HG03342 (cell line): Measurements from ENCODE around the gene DLG5.

Source experiments
- ATAC-seq: cut with Tn5 transposase; IDR thresholded peaks from one replicate; pipeline ENCODE4 v1.9.1; 2021; ENCODE audit warnings: mild to moderate bottlenecking, moderate library complexity; ENCODE audit not compliant: unreplicated experiment

DLG5 gene

DNA sequence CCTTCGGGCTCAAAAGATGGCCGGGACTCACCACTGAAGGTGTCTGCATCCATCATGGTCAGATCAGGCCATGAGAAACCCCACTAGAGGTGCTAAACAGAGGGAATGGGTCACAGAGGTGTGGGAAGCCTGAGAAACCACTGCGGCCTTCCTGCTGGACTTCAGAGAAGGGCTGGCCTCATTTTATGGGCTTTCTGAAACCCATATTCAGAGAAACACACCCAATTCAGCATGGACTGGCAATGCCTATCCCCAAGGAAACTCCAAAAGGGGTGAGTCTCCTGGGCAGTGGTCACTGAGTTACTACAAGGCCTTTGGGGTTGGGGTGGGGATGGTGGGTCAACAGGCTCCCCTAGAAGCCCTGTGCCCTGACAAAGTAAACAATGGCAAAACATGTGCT is 58.0 kb downstream of the DLG5 start:
- ATAC-seq: no peak

DNA sequence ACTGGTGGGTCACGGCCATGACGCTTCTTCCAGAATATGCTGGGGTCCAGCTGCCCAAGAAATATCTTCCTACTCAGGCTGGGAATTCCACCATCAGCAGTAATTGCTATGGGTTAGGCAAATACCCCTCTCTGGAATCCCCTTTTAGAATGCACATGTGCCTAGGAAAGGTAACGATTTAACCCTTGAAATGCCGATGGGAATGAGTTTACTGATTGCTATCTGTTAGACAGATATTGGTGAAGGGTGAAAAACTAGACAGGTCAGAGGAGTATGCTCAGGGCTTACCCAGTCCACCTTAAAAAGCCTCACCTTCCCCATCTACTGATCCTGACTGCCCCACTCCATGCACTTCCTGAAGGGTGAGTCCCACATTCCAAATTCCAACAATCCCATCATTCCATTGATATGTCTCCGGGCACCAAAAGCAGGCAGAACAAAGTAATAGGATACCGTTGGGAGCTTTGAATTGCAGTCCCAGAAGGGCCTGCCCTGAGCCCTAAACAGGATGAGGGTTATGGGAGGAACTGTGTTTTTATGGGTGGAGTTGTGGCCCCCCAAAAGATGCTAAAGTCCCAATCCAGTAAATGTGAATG is 59.3 kb downstream of the DLG5 start:
- no peak for ATAC-seq

DNA sequence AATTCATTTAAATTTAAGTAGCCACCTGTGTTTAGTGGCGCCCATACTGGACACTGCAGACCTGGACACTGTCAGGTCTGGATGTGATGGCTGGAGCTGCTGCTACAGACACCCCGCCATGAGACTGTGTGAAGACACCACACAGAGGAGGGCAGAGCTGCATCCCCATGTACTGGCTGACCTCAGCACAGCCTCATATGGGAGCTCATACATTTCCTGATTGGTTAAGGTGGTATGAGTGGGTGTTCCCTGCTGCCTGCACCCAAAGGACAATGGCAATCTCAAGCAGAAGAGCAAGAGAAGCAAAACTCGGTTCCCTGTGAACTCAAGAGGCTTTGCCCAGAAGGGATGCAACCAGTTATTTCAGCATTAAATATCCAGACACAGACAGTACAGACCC is 60.0 kb downstream of the DLG5 start:
- no peak for ATAC-seq

DNA sequence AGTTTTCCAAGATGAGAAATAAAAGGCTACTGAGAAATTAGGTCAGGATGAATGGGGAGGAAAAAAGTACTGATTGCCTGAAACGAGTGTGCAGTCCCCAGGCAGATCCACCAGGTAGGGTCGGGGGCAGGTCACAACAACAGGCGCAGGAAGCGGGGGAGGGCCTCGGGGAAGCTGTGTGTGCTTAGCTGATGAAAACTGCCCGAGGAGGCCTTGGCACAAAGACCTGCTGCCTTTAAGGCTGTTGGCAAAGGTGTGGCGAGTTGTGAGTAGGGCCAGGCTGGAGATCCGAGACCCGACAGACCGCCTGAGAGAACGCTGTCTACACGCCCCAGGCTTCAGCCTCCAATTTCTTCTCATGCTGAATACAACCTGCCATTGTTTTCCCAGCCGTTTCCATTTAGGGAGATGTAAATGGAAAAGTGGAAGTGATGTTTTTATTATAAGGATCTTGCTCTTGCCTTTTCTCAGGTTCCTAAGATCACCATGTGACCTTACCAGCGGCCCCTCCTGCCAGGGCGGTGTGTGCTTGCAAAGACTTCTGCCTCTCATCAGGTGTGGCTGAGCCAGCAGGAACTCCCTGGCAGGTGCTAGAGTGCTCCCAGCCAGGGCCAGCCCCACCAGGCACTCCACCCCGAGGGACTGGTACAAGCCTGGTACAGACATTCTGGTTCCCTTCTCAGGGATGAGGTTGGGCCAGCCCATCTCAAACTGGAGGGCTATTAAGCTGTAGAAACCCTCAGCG is 60.8 kb downstream of the DLG5 start:
- no peak for ATAC-seq

DNA sequence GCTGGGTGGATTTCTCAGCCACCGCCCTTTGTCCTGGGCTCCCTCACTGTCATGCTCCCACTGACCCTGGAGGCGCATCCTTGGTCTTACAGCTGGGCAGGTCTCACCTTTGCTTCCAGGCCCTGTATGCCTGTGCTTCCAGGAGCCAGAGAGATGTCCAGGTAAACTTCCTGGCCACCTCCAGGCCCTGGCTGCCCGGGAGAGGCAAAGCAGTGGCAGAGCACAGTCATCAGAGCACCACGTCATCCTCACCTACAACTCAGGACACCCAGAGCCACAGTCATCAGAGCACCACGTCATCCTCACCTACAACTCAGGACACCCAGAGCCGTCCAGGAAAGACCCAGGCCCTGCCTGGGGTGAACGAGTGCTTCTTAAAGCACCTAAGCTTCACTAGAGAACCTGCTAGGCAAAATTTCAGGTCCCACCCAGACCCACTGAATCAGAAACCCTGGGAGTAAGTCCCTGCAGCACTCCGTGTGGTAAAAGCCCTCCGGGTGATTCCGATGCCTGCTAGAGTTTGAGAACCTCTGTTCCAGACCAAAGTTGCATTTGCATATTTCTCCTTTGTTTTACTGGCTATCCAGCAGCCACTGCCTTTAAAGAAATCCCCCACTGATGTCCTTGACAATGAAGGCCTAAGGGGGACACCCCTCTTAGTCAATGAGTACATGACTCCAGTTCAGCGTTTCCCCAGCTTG is 62.3 kb downstream of the DLG5 start:
- no peak for ATAC-seq

DNA sequence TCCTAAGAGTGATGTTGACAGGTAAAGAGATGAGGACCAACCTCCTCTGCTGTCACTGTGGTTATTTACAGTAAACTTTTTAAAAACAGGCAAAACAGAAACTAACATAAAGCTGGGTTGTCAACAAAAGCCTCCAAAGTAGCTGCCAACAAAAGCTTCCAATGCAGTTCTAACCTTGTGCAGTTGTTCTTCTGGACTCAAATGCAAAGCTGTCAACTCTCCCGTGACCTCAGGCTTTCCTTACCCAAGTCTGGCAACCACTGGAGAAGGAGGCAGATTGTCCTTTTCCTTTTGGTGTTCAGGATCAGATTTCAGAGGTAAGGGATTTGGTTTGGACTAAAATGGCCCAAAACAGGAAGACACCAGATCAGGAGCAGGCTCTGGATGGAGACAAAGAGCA is 63.1 kb downstream of the DLG5 start:
- no peak for ATAC-seq

DNA sequence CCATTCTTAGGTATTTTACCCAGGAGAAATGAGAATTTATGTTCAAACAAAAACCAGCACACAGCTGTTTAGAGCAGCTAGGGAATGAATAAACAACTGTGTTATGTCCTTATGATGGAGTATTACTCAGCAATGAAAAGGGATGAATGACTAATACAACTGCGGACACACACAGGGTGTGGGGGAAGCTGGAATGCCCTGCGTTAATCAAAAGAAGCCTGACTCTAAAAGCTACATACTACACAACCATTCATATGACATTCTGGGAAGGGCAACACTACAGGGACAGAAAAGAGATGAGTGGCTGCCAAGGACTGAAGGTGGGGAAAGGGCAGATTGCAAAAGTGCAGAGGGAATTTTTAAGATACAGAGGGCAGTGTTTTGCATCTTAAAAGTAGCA is 64.0 kb downstream of the DLG5 start:
- no peak for ATAC-seq

DNA sequence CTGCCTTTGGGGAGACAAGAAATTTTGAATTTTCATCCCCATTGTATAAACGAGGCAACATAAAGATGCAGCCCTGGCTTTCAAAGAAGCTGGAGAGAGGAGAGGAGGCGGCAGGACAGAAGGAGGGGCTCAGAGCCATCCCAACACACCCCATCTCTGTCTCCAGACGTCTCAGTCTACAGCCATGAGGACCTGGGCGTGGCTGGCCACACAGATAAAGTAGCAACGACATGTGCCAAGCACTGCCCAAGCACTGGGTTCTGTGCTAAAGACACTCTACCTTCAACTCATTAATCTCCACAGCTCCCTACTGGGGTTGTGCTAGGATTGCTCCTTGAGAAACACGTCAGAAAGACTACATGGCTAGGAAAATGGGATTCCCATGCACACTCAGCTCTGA is 65.2 kb downstream of the DLG5 start:
- no peak for ATAC-seq

DNA sequence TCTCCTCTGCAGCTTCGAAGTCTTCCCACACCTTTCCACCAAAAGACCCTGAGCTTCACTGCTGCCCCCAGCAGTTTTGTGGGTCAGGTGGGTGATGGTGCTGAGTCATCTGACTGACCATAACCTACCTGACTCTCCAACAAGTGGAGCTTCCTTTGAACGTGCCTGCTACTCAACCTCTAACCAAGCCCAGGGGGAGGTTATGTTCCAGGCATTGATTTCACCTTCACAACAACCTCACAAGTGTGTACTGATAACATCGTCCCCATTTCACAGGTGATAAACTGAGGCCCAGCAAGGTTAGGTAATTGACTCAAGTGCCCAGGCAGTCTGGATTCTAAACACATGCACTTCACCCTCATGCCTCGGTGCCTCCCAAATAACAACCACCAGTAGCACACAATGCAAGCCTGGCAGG is 66.7 kb downstream of the DLG5 start:
- no peak for ATAC-seq

DNA sequence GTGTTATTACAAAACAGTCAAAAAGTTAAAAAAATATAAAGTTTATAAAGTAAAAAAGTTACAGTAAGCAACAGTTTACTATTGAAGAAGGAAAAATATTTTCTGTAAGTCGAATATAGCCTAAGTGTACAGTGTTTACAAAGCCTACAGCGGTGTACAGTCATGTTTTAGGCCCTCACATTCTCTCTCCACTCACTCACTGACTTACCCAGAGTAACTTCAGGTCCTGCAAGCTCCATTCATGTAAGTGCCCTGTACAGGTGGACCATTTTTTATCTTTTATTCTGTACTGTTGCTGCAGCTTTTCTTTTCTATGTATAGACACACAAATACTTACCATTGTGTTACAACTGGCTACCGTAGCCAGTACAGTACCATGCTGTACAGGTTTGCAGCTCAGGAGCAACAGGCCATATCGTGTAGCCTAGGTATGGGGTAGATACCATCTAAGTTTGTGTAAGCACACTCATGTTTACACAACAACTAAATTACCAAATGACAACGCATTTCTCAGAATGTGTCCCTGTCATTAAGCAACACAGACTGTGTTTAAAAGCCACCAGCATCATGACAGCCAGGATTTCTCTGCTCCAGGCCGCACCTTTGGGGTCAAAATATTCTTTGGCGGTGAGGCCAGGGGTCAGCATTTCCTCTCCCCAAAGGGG is 67.2 kb downstream of the DLG5 start:
- no peak for ATAC-seq

DNA sequence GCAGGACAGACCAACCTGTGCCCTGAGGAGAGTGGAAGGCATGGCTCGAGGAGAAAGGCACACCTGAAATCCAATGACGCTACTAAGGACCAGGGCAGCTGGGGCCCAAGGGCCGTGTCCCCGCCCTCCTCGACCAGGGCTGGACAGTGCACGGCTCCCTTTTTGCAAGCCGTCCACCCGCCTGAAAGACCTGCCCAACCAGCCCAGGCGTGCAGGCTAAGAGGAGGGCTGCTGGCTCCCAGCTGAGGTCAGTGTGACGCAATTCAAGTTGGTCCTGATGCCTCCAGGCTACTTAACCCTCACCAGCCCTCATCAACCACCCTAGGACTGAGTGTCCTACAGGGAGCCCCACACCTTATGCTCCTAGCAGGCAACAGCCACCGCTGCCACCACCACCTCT is 69.3 kb downstream of the DLG5 start:
- ATAC-seq: no peak

DNA sequence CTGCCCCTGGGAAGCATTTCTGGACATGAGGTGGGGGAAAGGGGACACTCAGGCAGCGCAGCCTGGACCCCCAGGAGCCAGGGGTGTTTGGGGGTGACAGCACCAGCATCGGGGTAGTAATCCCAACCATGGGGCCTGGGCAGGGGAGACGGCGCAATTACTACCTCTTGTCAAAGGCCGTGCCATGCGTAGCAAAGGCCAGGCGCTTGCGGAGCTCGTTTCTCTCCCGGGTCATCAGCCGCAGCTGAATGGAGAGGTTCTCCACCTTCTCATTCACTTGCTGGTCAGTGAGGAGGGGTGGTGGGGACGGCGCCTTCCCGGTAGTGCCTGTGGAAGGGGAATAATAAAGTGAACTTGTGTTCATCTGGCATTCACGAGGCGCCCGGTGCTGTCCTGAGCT is 70.0 kb downstream of the DLG5 start:
- ATAC-seq: no peak

DNA sequence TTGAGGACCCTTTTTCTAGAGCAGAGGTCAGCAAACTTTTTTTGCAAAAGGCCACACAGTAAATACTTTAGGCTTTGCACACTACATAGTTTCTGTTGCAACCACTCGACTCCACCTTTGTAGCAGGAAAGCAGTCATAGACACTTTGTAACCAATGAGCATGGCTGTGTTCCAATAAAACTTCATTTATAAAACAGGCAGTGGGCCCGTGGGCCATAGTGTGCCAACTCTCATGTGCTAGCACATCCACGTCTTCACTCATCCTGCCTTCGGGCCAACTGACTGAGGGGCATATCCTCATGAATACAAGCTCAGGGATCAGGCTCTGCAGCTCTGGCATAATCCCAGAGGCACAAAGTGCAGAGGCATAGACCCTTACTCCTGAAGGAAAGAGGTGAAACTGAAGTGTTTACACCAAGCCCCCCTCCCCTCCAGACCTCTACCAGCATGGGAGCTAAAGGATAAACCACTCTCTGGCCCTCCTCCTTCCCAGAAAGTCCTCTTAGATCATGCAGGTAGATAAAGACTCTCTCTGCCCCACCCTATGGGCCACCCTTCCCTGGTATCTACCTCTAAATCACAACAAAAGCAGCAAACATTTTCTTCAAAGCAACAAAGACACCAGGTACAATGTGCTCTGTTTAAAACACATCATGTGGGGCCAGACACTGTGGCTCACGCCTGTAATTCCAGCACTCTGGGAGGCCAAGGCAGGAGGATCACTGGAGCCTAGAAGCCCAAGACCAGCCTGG is 71.0 kb downstream of the DLG5 start:
- no peak for ATAC-seq

DNA sequence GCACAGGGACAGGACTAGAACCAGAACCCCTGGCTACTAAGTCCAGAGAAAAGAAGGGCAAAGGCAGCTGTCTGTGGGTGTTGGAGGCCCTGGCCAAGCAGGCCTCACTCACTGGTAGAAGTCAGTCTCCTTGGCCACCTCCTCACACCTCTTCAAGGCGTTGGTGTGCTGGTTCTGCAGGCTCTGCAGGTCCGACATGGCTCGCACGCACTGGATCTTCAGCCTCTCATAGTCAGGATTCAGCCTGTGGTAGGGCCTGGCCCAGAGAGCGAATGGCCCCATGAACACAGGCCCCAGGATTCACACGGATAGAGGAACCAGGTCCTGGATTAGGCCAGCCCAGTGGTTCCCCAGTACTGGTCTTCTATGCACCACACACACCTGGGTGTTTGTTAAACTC is 72.4 kb downstream of the DLG5 start:
- ATAC-seq: no peak

DNA sequence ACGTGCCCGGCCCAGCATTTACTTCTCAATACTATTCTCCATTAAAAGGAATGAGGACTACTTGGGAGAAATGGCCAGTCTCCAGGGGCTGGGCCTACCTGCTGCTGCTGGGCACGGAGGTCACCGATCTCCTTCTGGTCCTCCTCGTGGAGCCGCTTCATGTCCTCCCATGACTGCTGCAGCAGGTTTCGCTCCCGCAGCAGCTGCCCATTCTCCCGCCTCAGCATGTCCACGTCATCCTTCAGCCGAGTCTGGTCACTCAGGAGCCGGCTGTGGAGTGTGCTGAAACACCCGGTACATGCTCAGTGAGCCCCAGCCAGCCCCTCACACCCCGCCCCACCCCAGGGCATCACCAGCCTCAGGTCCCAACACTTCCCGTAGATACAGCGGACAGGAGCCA is 73.3 kb downstream of the DLG5 start:
- no peak for ATAC-seq

DNA sequence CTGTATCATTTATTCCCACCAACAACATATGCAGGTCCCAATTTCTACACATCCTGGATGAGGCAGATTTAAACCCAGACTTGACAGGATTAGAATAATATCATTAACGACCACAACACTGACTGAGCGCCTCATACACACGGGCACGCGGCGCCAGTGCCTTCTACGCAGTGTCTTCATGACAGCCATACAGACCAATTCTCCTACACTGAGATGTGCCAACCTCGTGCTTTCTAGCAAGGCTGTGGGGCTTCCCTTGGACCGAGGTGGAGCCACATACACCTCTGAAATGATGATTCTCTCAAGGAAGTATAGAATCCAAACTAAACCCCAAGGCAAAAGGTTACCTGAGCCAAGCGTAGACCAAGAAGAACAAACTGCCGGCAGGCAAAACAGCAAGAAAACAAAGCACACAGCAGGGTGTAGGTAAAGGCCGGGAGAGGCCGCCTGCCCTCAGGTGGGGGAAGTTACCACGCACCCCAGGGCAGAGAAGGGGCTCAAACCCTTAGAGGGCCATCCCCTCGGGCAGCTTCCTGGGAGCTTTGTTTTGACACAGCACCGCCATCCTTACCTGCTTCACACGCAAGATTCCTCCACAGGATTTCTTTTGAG is 75.8 kb downstream of the DLG5 start:
- ATAC-seq: no peak

DNA sequence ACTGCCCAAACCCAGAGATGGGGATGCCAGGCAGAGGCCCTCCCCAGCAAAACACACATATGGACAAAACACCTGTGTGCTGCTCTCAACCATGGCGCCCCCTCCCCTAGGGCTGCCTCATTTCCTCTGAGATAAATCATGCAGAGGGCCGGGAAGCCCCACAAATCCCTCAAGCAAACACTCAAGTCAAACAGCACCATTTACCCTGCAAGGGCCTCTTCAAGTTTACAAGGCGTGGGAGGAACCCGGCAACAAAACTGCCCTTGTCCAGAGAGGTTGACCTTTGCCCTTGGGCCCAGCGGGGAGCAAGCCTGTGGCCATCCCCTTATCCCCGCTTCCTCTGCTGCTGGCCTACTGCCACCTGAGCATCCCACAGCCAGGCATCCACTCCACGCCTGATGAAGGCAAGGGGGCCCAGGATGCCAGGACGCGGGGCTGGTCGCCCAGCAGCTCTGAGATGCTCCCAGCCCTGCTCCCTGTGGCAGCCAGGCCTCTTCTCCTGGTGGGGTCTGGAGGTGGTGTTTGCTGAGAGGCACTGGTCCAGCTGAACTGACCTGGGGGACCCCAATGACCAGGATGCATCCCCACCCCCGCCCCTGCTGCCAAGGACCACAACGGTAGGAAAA is 77.4 kb downstream of the DLG5 start:
- no peak for ATAC-seq

DNA sequence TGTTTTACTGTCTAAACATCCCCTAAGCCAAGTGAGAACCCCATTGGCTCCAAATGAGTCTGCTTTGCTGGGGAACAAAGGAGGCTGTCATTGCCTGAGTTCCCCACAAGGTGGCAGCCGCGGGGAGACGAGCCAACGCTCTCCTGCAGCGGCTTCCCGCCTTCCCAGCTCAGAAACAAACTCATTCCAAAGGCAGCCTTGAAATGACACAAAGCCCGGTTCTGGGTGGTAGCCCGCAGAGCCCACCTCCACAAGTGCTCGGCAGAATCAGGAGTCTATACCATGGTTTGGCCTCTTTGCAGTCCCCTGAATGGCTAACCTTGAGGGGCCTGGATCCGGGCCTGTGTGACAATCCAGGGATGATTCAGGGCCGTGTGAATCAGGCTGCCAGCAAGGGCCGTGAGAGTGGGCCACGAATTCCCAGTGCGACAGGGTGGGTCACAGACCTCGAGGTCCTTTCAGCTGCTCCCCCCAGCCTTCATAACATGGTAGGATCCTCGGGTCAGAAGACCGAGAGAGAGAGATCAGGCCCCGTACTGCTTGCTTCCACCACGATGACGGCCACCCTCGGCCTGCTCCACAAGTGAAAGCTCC is 79.7 kb downstream of the DLG5 start:
- ATAC-seq: peak; percentile 65

DNA sequence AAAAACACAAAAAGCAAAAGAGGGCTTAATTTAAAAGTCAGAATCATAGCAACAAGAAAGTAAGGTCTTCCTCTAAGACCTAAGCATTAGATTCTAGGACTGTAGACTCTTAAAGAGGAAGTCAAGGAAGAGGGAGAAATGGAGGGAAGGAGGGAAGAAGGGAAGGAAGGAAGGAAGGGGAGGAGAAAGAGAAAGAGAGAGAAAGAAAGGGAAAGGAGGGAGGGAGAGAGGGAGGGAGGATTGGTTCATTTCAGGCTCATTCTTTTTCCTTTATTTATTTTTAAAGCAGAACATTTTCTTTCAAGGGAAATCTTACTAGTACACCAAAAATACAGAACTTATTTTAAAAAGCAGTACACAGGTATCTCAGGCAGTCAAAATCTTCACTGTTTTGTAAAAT is 81.1 kb downstream of the DLG5 start:
- ATAC-seq: no peak
